ENCODE data around the gene TFDP1.

DNA sequence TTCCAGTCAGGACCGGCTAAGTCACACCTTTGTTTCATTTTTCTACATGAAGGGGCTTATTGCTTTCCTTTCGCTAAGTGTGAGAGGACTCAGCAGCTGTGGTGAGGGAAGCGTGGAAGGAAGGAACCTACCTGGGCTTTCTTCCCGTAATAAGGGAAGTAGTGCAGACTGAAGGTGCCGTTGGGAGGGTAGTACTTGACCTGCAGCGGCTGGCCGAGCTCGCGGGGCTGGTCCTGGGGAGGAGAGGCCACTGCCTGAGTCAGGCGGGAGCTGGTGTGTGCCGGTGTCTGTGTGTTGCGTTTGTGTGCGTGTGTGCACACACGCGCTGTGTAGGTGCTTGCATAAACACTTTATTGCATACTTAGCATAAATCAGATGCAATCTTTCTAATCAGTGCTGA lies 65.7 kb downstream of the TFDP1 start:
- TF ChIP-seq, protein P1, sequence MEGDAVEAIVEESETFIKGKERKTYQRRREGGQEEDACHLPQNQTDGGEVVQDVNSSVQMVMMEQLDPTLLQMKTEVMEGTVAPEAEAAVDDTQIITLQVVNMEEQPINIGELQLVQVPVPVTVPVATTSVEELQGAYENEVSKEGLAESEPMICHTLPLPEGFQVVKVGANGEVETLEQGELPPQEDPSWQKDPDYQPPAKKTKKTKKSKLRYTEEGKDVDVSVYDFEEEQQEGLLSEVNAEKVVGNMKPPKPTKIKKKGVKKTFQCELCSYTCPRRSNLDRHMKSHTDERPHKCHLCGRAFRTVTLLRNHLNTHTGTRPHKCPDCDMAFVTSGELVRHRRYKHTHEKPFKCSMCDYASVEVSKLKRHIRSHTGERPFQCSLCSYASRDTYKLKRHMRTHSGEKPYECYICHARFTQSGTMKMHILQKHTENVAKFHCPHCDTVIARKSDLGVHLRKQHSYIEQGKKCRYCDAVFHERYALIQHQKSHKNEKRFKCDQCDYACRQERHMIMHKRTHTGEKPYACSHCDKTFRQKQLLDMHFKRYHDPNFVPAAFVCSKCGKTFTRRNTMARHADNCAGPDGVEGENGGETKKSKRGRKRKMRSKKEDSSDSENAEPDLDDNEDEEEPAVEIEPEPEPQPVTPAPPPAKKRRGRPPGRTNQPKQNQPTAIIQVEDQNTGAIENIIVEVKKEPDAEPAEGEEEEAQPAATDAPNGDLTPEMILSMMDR (IDR thresholded peaks at IDR 0.05 in 8 of 11, conservative IDR thresholded peaks at IDR 0.05 in 3 of 11) = no peak
- no peak for TF ChIP-seq POLR2A (IDR thresholded peaks at IDR 0.05)
- no peak for TF ChIP-seq POLR2AphosphoS5 (IDR thresholded peaks at IDR 0.05)

Measured in spleen (tissue), 7 donors.